Measurements from ENCODE around the gene TMEM272. TPM values are rescaled to one million over a fixed set of nuclear protein-coding genes. Genes with fewer than 3 reads are reported as not detected.

Gene TMEM272
- total and polyA plus RNA-seq, 12 donors: 0.03 to 0.17 (median 0.05) TPM; not detected in 9

DNA sequence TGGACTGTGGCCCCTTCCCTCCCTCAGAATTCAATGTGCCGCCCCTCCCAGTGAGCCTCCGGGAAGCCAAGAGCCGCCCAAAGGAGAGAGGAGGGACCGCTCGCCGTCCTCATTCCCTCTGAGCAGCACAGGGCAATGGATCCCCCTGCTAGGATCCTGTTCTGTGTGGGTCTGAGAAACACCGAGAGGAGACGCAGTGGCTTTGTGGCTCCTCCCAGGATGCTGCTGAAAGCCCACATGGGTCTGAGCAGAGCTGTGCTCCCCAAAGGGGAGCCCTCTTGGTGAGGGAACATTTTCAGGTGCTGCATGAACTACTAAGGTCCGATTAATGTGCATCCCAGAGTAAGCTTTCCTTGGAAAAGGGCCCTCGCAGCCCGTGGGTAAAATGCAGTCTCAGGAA, 71.5 kb downstream of the TMEM272 start:
- Histone ChIP-seq H3K27me3 (no peaks in the 10 kb centered on the region), H3K4me1 (replicated peaks in 1 of 2) (peaks cover 4 to 23% of the 10 kb centered on the region in 2 donors), H3K36me3 (replicated peaks in 1 of 2) (no peaks in the 10 kb centered on the region), H3K9me3 (replicated peaks in 1 of 3) (no peaks in the 10 kb centered on the region), H3K4me3 (no peak overlapping the region), H3K27ac (no peak overlapping the region)
- intact Hi-C loops (cut with DNase I): no loop called here
- TF ChIP-seq, protein P1, sequence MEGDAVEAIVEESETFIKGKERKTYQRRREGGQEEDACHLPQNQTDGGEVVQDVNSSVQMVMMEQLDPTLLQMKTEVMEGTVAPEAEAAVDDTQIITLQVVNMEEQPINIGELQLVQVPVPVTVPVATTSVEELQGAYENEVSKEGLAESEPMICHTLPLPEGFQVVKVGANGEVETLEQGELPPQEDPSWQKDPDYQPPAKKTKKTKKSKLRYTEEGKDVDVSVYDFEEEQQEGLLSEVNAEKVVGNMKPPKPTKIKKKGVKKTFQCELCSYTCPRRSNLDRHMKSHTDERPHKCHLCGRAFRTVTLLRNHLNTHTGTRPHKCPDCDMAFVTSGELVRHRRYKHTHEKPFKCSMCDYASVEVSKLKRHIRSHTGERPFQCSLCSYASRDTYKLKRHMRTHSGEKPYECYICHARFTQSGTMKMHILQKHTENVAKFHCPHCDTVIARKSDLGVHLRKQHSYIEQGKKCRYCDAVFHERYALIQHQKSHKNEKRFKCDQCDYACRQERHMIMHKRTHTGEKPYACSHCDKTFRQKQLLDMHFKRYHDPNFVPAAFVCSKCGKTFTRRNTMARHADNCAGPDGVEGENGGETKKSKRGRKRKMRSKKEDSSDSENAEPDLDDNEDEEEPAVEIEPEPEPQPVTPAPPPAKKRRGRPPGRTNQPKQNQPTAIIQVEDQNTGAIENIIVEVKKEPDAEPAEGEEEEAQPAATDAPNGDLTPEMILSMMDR (IDR thresholded peaks at IDR 0.05): no peak
- TF ChIP-seq POLR2A (IDR thresholded peaks at IDR 0.05): no peak
- 84 to 89% (median 88%) methylated on average over 9 to 11 of the region's 11 CpGs for WGBS, 4 donors
- no peak for DNase-seq

DNA sequence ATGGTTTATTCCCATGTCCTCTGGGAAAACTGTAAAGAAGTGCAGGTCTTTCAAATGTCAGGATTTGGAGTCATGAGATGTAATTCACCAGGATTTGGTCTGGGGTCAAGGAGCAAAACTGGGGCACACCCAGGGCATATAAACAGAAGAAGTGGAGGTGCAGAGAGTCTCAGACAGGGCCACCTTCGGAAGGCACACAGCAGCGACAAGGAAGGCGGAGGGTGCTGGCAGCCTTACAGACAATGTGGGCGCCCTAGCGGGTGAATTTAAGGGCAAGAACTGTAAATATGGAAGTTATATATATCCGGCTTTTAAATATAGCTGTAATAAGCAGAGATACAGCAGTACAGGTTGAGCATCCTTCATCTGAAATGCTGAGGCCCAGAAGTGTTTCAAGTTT, 72.2 kb downstream of the TMEM272 start:
- 87 to 93% (median 91%) methylated on average over 6 of the region's 6 CpGs for WGBS, 4 donors
- intact Hi-C loops (cut with DNase I): no loop called here

DNA sequence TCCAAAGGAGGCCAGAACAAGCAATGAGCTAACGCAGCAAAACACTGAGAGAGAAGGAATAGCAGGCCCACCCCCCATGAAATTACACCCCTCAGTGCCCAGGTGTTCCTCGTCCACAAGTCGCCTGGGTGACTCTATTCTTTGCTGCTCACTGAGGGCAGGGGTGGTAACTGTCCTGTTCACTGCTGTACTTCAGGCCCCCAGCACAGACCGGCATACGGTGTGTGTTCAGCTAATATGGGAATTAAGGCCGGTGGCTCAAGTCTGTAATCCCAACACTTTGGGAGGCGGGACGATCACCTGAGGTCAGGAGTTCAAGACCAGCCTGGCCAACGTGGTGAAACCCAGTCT, 72.9 kb downstream of the TMEM272 start:
- Histone ChIP-seq H3K9me3 (replicated peaks in 1 of 3) (no peaks in the 10 kb centered on the region), H3K27ac (no peak overlapping the region), H3K36me3 (replicated peaks in 1 of 2) (peaks cover 0 to 3% of the 10 kb centered on the region in 2 donors), H3K27me3 (no peaks in the 10 kb centered on the region), H3K4me3 (no peak overlapping the region), H3K4me1 (replicated peaks in 1 of 2) (peaks cover 4 to 23% of the 10 kb centered on the region in 2 donors)
- DNase-seq: no peak
- intact Hi-C loops (cut with DNase I): no loop called here
- TF ChIP-seq, protein P1 (IDR thresholded peaks at IDR 0.05): no peak
- no peak for TF ChIP-seq POLR2A (IDR thresholded peaks at IDR 0.05)
- 82 to 87% (median 85%) methylated on average over 9 of the region's 9 CpGs for WGBS, 4 donors

More for the DNA sequence above, 72.2 kb downstream of the TMEM272 start:
- no peak for TF ChIP-seq POLR2A (IDR thresholded peaks at IDR 0.05)
- TF ChIP-seq, protein P1 (IDR thresholded peaks at IDR 0.05): no peak
- H3K9me3 ChIP-seq (replicated peaks in 1 of 3): no peaks in the 10 kb centered on the region
- no peaks in the 10 kb centered on the region for H3K27me3 ChIP-seq
- H3K4me3 ChIP-seq: no peak overlapping the region
- H3K36me3 ChIP-seq (replicated peaks in 1 of 2): no peaks in the 10 kb centered on the region
- no peak for DNase-seq
- H3K27ac ChIP-seq: no peak overlapping the region
- peaks cover 4 to 23% of the 10 kb centered on the region in 2 donors for H3K4me1 ChIP-seq (replicated peaks in 1 of 2)

DNA sequence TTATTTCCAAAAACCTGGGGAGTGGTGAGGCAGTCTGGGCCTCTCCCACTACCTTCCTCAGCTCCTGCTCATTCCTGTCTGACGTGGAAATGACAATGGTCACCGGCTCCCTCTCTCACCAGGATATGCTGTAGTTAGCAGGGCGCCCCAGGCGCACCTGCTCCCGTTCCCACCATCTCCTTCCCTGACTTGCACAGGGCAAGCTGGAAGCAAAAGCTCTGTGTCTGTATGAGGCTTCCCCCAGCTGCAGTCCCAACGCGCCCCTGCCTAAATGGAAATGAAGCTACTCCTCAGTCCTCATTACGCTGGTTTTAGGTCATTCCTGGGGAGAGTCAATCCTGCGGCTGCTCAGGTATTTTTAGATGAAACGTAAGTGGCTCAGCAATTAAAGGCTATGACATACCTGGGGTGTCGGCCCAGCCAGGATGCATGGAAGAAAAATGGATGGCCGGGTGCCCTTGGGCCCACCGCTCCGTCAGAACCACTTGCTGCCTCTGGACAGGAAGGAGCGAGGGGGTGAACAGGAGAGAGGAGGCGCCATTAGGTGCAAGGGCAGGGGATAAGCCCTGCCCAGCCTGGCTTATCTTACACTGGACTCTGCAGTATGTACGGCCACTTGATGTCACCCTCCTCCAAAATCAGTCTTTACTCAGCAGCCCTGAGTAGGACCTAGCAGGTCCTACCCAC, 73.4 kb downstream of the TMEM272 start:
- Histone ChIP-seq H3K4me3 (no peak overlapping the region), H3K27ac (no peak overlapping the region), H3K4me1 (replicated peaks in 1 of 2) (peaks cover 4 to 23% of the 10 kb centered on the region in 2 donors), H3K36me3 (replicated peaks in 1 of 2) (peaks cover 0 to 8% of the 10 kb centered on the region in 2 donors), H3K27me3 (no peaks in the 10 kb centered on the region), H3K9me3 (replicated peaks in 1 of 3) (no peaks in the 10 kb centered on the region)
- 78 to 84% (median 82%) methylated on average over 13 to 17 of the region's 17 CpGs for WGBS, 4 donors
- TF ChIP-seq, protein P1 (IDR thresholded peaks at IDR 0.05): no peak
- no peak for TF ChIP-seq POLR2A (IDR thresholded peaks at IDR 0.05)
- intact Hi-C loops (cut with DNase I): no loop called here
- no peak for DNase-seq
